H1 (cell line): ENCODE data around the gene GNG4. TPM values are rescaled to one million over a fixed set of nuclear protein-coding genes. Genes with fewer than 3 reads are reported as not detected.

Experiments
- CTCF ChIA-PET: fragments of 300-600 bp; sonication (Branson Sonifier 250); formaldehyde crosslinking; loops from one replicate; lab custom pipeline; 2021; ENCODE audit not compliant: partially characterized antibody; lab: Charles Lee
- POLR2A ChIA-PET: fragments of 300-600 bp; sonication (Branson Sonifier 250); formaldehyde crosslinking; loops from one replicate; lab custom pipeline; 2021; ENCODE audit warnings: inconsistent platforms; ENCODE audit not compliant: partially characterized antibody; lab: Charles Lee
- DNase-seq, 2 experiments: peaks; one replicate each; pipeline versions ENCODE4 v3.0.0 to v3.0.0-alpha.2; 2010 to 2022; ENCODE audit warnings: low spot score in 2 of 2, low read depth in 1 of 2, mixed read lengths in 1 of 2
- FAIRE-seq: peaks from 2 replicates; lab custom pipeline; 2011; peaks lifted over from hg19 to GRCh38; lab: Jason Lieb, UNC
- H2AFZ ChIP-seq: 2 replicates; pipeline ENCODE4 v1.8.1; 2012; ENCODE audit warnings: low read length, inconsistent platforms
- H2AK5ac ChIP-seq: 2 replicates; pipeline ENCODE4 v1.6.1; 2013; ENCODE audit warnings: low read depth, low read length
- H2BK120ac ChIP-seq: replicated peaks from 2 replicates; pipeline ENCODE3; 2013; ENCODE audit warnings: low read depth, low read length, inconsistent platforms
- H2BK12ac ChIP-seq: 2 replicates; pipeline ENCODE4 v1.6.1; 2013; ENCODE audit warnings: low read depth, low read length
- H2BK15ac ChIP-seq: 2 replicates; pipeline ENCODE4 v1.6.1; 2013; ENCODE audit warnings: low read length
- H2BK20ac ChIP-seq: 2 replicates; pipeline ENCODE4 v1.6.1; 2013; ENCODE audit warnings: low read length
- H2BK5ac ChIP-seq: 2 replicates; pipeline ENCODE4 v1.6.1; 2013; ENCODE audit warnings: low read depth, low read length
- H3K14ac ChIP-seq: 2 replicates; pipeline ENCODE4 v1.6.1; 2013; ENCODE audit warnings: inconsistent platforms; ENCODE audit not compliant: insufficient read length
- H3K18ac ChIP-seq: 2 replicates; pipeline ENCODE4 v1.6.1; 2013; ENCODE audit warnings: low read length; ENCODE audit errors: extremely low read depth
- H3K23ac ChIP-seq: 2 replicates; pipeline ENCODE4 v1.6.1; 2013; ENCODE audit warnings: inconsistent platforms; ENCODE audit not compliant: insufficient read length
- H3K23me2 ChIP-seq: 2 replicates; pipeline ENCODE4 v1.6.1; 2013; ENCODE audit warnings: low read depth, low read length
- H3K27ac ChIP-seq: 2 replicates; pipeline ENCODE4 v1.6.1; 2011; ENCODE audit warnings: low read depth, low read length, inconsistent platforms
- H3K27me3 ChIP-seq, 4 experiments: replicated peaks in 1 of 4; 1 replicate in 1 of 4; 2 replicates in 3 of 4; pipeline versions ENCODE4 v1.6.1 to v1.8.1; 2011 to 2013; ENCODE audit warnings: low read length in 3 of 4, mild to moderate bottlenecking in 3 of 4, inconsistent platforms in 2 of 4, mixed read lengths in 2 of 4, moderate library complexity in 1 of 4; ENCODE audit not compliant: control insufficient read depth in 3 of 4, insufficient read depth in 3 of 4; ENCODE audit errors: extremely low read depth in 1 of 4
- H3K36me3 ChIP-seq, 4 experiments: 2 replicates each; pipeline versions ENCODE4 v1.6.1 to v1.8.1; 2011 to 2013; ENCODE audit warnings: mild to moderate bottlenecking in 4 of 4, low read length in 3 of 4, moderate library complexity in 2 of 4, control low read depth in 1 of 4, inconsistent platforms in 1 of 4; ENCODE audit not compliant: insufficient read depth in 4 of 4, control insufficient read depth in 2 of 4
- H3K4ac ChIP-seq: replicated peaks from 2 replicates; pipeline ENCODE3; 2013; ENCODE audit warnings: low read length, low read depth, mixed read lengths, inconsistent platforms; ENCODE audit not compliant: insufficient read length
- H3K4me1 ChIP-seq, 4 experiments: replicated peaks in 1 of 4; 1 replicate in 1 of 4; 2 replicates in 3 of 4; pipeline versions ENCODE4 v1.6.1 to v1.8.1; 2011 to 2013; ENCODE audit warnings: low read length in 3 of 4, inconsistent platforms in 2 of 4, mixed read lengths in 1 of 4; ENCODE audit not compliant: insufficient read depth in 4 of 4, control insufficient read depth in 3 of 4
- H3K4me2 ChIP-seq, 2 experiments: 2 replicates each; pipeline versions ENCODE4 v1.6.1 to v1.8.1; 2011 to 2013; ENCODE audit warnings: low read depth in 2 of 2, low read length in 2 of 2, control low read depth in 1 of 2, inconsistent platforms in 1 of 2, mild to moderate bottlenecking in 1 of 2; ENCODE audit not compliant: insufficient read depth in 1 of 2
- H3K4me3 ChIP-seq, 4 experiments: fragments of 200-600, 300-600 bp in 1 of 4; sonication (generic), shearing (Covaris generic), sonication (Bioruptor Twin) in 1 of 4; 2 replicates each; pipeline versions ENCODE4 v1.5.1 to v1.8.1; 2011 to 2016; ENCODE audit warnings: low read length in 4 of 4, low read depth in 3 of 4, control low read depth in 2 of 4, inconsistent platforms in 2 of 4, mild to moderate bottlenecking in 2 of 4, mixed read lengths in 1 of 4, moderate library complexity in 1 of 4; ENCODE audit not compliant: insufficient read depth in 2 of 4; ENCODE audit errors: extremely low read depth in 1 of 4
- H3K56ac ChIP-seq: replicated peaks from 2 replicates; pipeline ENCODE3; 2013; ENCODE audit warnings: low read depth, mild to moderate bottlenecking, mixed read lengths, low read length, inconsistent platforms; ENCODE audit not compliant: insufficient read length
- H3K79me1 ChIP-seq: 2 replicates; pipeline ENCODE4 v1.6.1; 2013; ENCODE audit warnings: low read depth, low read length, control low read depth
- H3K79me2 ChIP-seq, 2 experiments: 2 replicates each; pipeline versions ENCODE4 v1.6.1 to v1.8.1; 2012 to 2013; ENCODE audit warnings: low read length in 2 of 2, mild to moderate bottlenecking in 2 of 2, inconsistent platforms in 1 of 2; ENCODE audit not compliant: insufficient read depth in 2 of 2, control insufficient read depth in 1 of 2
- H3K9ac ChIP-seq, 4 experiments: replicated peaks in 1 of 4; 1 replicate in 1 of 4; 2 replicates in 3 of 4; pipeline versions ENCODE4 v1.6.1 to v1.8.1; 2011 to 2013; ENCODE audit warnings: low read depth in 3 of 4, low read length in 3 of 4, control low read depth in 2 of 4, mild to moderate bottlenecking in 2 of 4, moderate library complexity in 2 of 4, inconsistent platforms in 1 of 4; ENCODE audit errors: extremely low read depth in 1 of 4
- H3K9me3 ChIP-seq, 2 experiments: 2 replicates each; pipeline versions ENCODE4 v1.6.1 to v1.8.1; 2012 to 2013; ENCODE audit warnings: mild to moderate bottlenecking in 2 of 2, moderate library complexity in 2 of 2, control low read depth in 1 of 2, inconsistent platforms in 1 of 2, low read depth in 1 of 2, low read length in 1 of 2, mixed read lengths in 1 of 2; ENCODE audit not compliant: insufficient read depth in 2 of 2
- H4K20me1 ChIP-seq, 2 experiments: replicated peaks in 1 of 2; 2 replicates each; pipeline versions ENCODE3 to v1.8.1; 2011 to 2013; ENCODE audit warnings: inconsistent platforms in 2 of 2, low read length in 2 of 2, mild to moderate bottlenecking in 1 of 2; ENCODE audit not compliant: insufficient read depth in 2 of 2, control insufficient read depth in 1 of 2
- H4K5ac ChIP-seq: 2 replicates; pipeline ENCODE4 v1.6.1; 2013; ENCODE audit warnings: low read length, low read depth, mixed read lengths, inconsistent platforms; ENCODE audit not compliant: insufficient read length
- H4K8ac ChIP-seq: 2 replicates; pipeline ENCODE4 v1.8.0; 2013; ENCODE audit warnings: mild to moderate bottlenecking, moderate library complexity, low read length, inconsistent platforms; ENCODE audit not compliant: insufficient read depth; ENCODE audit errors: extremely low read depth
- H4K91ac ChIP-seq: replicated peaks from 2 replicates; pipeline ENCODE3; 2013; ENCODE audit warnings: low read length, mixed read lengths, inconsistent platforms; ENCODE audit not compliant: insufficient read length
- ATF3 ChIP-seq: IDR thresholded peaks from 2 replicates; pipeline ENCODE4 v1.6.1; 2011; ENCODE audit warnings: low read depth, mild to moderate bottlenecking, low read length; ENCODE audit not compliant: insufficient read depth
- BACH1 ChIP-seq: IDR thresholded peaks from 2 replicates; pipeline ENCODE4 v1.6.1; 2012; ENCODE audit warnings: low read length, improper control_type of control experiment
- EGR1 ChIP-seq: IDR thresholded peaks from 2 replicates; pipeline ENCODE4 v1.6.1; 2011; ENCODE audit warnings: low read depth, low read length, borderline replicate concordance
- EP300 ChIP-seq, 2 experiments: IDR thresholded peaks; 1 replicate in 1 of 2; 2 replicates in 1 of 2; pipeline ENCODE4 v1.6.1; 2011 to 2012; ENCODE audit warnings: low read depth in 2 of 2, low read length in 2 of 2, mild to moderate bottlenecking in 2 of 2, borderline replicate concordance in 1 of 2, inconsistent platforms in 1 of 2, moderate library complexity in 1 of 2
- HDAC6 ChIP-seq: IDR thresholded peaks from one replicate; pipeline ENCODE4 v1.7.1; 2012; ENCODE audit warnings: low read depth, mild to moderate bottlenecking, inconsistent platforms, low read length, moderate library complexity
- MAFK ChIP-seq: IDR thresholded peaks from 2 replicates; pipeline ENCODE4 v1.6.1; 2012; ENCODE audit warnings: low read depth, mild to moderate bottlenecking, improper control_type of control experiment, low read length
- NRF1 ChIP-seq: IDR thresholded peaks from 2 replicates; pipeline ENCODE4 v1.6.1; 2011; ENCODE audit warnings: mild to moderate bottlenecking, low read depth, low read length, improper control_type of control experiment
- POLR2AphosphoS5 ChIP-seq: IDR thresholded peaks from 2 replicates; pipeline ENCODE4 v1.6.1; 2011; ENCODE audit warnings: low read depth, low read length
- POU5F1 ChIP-seq: IDR thresholded peaks from 2 replicates; pipeline ENCODE4 v1.6.1; 2011; ENCODE audit warnings: low read depth, mild to moderate bottlenecking, low read length, moderate library complexity
- TCF12 ChIP-seq: IDR thresholded peaks from 2 replicates; pipeline ENCODE4 v1.6.1; 2011; ENCODE audit warnings: low read depth, mild to moderate bottlenecking, low read length
- YY1 ChIP-seq: IDR thresholded peaks from 2 replicates; pipeline ENCODE4 v1.6.1; 2011; ENCODE audit warnings: low read depth, mild to moderate bottlenecking, low read length
- WGBS, 2 experiments: shearing (Covaris generic) in 1 of 2; methylation state at CpG; one replicate each; pipeline versions ENCODE4 v1.1.6 to v1.1.7; 2013 to 2015; ENCODE audit warnings: low lambda C conversion rate in 2 of 2, mixed read lengths in 2 of 2, inconsistent platforms in 1 of 2, low coverage in 1 of 2, missing lambda C conversion rate in 1 of 2; ENCODE audit not compliant: insufficient replicate concordance in 2 of 2, insufficient coverage in 1 of 2, insufficient read length in 1 of 2; ENCODE audit errors: extremely low coverage in 1 of 2, missing lambda C conversion rate in 1 of 2; 5-methylcytosine and 5-hydroxymethylcytosine counted together
- polyA plus RNA-seq, 7 experiments: library from polyadenylated mRNA; depleted of rRNA in 3 of 7; stranded (reverse) in 5 of 7; unstranded in 2 of 7; fragments of >200 nt in 5 of 7; fragments of 200-250 nt in 2 of 7; gene quantifications; 1 replicate in 5 of 7; 2 replicates in 1 of 7; 4 replicates in 1 of 7; pipeline versions ENCODE4 v1.2.1 to v1.2.3, GENCODE V29; 2011 to 2013; ENCODE audit warnings: missing spikeins in 2 of 7, mixed read lengths in 2 of 7
- total RNA-seq: library from RNA; stranded (reverse); fragmentation: NEBNext Ultra II Directional; extraction: Animal tissue kit (Norgen Biotek cat#: 25700); gene quantifications from 2 replicates; pipeline ENCODE4 v1.2.1, GENCODE V29; 2021
- TF ChIP-seq, protein P1 (sequence below): IDR thresholded peaks from 2 replicates; pipeline ENCODE4 v1.6.1; 2012; ENCODE audit warnings: inconsistent platforms

Gene GNG4
- total and polyA plus RNA-seq, 2 of the 8 experiments (the other 6 are each of a cell fraction or from before 2014, with no cell fraction given), result 95.5 to 96.8 TPM

DNA sequence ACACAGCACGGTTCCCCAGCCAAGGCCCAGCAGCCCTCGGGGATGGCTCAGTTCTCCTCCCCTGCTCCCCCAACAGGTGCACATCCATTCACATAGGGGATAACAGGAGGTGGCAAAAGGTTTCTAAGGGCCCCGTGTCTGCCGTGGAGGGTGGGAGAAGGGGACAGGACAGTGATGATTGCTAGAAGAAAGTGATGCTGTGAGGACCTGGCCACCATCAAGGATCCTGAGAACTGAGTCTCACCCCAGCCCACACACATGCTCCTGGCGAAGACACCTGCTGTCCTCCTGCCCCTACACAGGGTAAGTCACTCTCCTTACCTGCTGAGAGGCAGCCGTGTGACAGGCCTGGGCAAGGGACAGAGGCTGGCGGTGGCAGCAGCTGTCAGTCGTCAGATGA is 54.5 kb downstream of the GNG4 start:
- CTCF ChIA-PET, result interaction anchor here (0.9 to 13.2 kb wide), 7 partner anchors 9 to 90 kb away, joined by 3 to 193 read pairs (median 4); partner anchors contain the start of gene B3GALNT2
- Histone ChIP-seq H3K4ac (no peak overlapping the region), H3K4me1 (peaks cover 0 to 6% (median 0%) of the 10 kb centered on the region in 4 experiments; a peak in 2 of 7 replicates)
- TF ChIP-seq POLR2AphosphoS5 (no peak), MAFK (no peak), BACH1 (no peak), EGR1 (no peak), NRF1 (no peak), POU5F1 (no peak), EP300 (IDR thresholded peaks at IDR 0.05; ENCODE audit: borderline replicate concordance in 1 of 2, low read depth in 2 of 2, low read length in 2 of 2) (no peak), HDAC6 (no peak), TCF12 (no peak), YY1 (no peak), ATF3 (no peak)
- TF ChIP-seq, protein P1, sequence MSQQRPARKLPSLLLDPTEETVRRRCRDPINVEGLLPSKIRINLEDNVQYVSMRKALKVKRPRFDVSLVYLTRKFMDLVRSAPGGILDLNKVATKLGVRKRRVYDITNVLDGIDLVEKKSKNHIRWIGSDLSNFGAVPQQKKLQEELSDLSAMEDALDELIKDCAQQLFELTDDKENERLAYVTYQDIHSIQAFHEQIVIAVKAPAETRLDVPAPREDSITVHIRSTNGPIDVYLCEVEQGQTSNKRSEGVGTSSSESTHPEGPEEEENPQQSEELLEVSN, result no peak
- TF ChIP-seq, all 59 proteins: peak for 0
- Histone ChIP-seq H2BK20ac (no peak overlapping the region), H4K5ac (no peak overlapping the region), H2BK12ac (no peak overlapping the region), H3K18ac (no peak overlapping the region), H2AFZ (no peak overlapping the region), H3K9me3 (no peaks in the 10 kb centered on the region), H3K23ac (no peak overlapping the region), H3K23me2 (no peaks in the 10 kb centered on the region), H3K27ac (no peak overlapping the region), H3K36me3 (peaks cover 3 to 7% (median 6%) of the 10 kb centered on the region in 4 experiments; a peak in 3 of 8 replicates), H3K79me2 (no peaks in the 10 kb centered on the region), H2AK5ac (no peak overlapping the region), H2BK120ac (no peak overlapping the region), H3K9ac (no peak overlapping the region), H3K56ac (no peak overlapping the region), H3K4me3 (no peak overlapping the region), H4K8ac (no peak overlapping the region; the same call in 1 of the 2 replicates), H4K20me1 (no peaks in the 10 kb centered on the region), H3K4me2 (no peak overlapping the region), H3K79me1 (peaks cover 2% of the 10 kb centered on the region; the same call in 1 of the 2 replicates), H2BK5ac (no peak overlapping the region; the same call in 1 of the 2 replicates), H3K27me3 (no peaks in the 10 kb centered on the region), H3K14ac (no peak overlapping the region), H2BK15ac (no peak overlapping the region), H4K91ac (no peak overlapping the region)
- WGBS, 2 experiments, result 93% methylated on average over 8 of the region's 8 CpGs; no CpG with 5 or more reads in 1 of the 2 experiments
- FAIRE-seq (no peak), DNase-seq (no peak)
- POLR2A ChIA-PET, result no interaction called here
